Fibroblast of lung (primary cell): ENCODE measurements around the gene TNS1.

Experiments
- CTCF ChIP-seq, 2 donors: IDR thresholded peaks in 1 of 2; conservative IDR thresholded peaks in 1 of 2; 1 replicate in 1 of 2; 2 replicates in 1 of 2; pipeline ENCODE4 v1.5.1; 2011 to 2012; ENCODE audit warnings: low read length in 2 of 2, control low read depth in 1 of 2, inconsistent platforms in 1 of 2, low read depth in 1 of 2, mild to moderate bottlenecking in 1 of 2
- EZH2 ChIP-seq: IDR thresholded peaks from 2 replicates; pipeline ENCODE4 v1.5.1; 2012; ENCODE audit warnings: low read length, control low read depth, mild to moderate bottlenecking; ENCODE audit errors: missing control alignments

- TF ChIP-seq CTCF (conservative IDR thresholded peaks at IDR 0.05 in 1 of 2, IDR thresholded peaks at IDR 0.05 in 1 of 2; ENCODE audit: low read depth in 1 of 2, low read length in 2 of 2), result no peak
- TF ChIP-seq EZH2, result no peak
Measured at GRCh38 chr2:217856159-217856558, 146.6 kb downstream of the TNS1 start.
